Activated naive CD4-positive, alpha-beta T cell treated with anti-CD3 and anti-CD28 coated beads, Interleukin-2, amount 50 U/mL, for 16 hours (primary cell): ENCODE data around the gene GRIA2.

Source experiments
- DNase-seq: peaks from one replicate; pipeline ENCODE4 v3.0.0-alpha.2; 2020

Gene GRIA2

DNA sequence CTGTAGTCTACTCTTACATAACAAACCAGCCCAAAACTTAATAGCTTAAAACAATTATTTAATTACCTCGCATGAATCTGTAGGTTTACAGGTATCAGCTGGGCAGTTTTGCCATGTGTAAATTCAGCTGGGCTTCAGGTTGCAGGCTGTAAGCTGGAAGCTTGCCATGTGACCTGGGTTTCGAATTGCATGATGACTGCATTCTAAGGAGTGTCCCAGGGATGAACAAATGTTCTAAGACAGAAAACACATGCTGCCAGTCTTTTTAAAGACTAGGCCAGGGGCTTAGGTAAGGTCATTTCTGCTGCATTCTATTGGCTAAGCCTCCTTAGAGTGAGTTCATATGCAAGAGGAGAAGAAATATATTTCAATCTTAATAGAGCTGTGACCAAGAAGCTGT, 44.8 kb downstream of the GRIA2 start:
- DNase-seq, result no peak

DNA sequence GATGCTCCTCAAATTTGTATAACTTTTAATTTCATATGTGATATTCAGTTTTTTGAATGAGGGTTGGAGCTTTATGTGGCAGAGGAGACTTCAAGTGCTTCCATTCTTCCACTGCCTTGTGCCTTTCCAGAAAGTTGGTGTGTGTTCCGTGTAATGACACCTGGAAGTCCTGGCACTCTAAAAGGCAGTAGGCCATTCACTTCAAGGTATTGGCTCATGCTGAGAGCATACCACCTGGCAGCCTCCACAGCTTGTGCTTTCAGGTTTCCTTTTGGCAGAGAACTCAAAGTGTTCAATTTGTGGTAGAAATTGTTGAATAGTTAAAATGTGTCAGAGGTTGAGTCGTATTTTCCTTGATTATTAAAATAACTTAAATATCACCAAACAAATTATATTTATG, 49.6 kb downstream of the GRIA2 start:
- no peak for DNase-seq

DNA sequence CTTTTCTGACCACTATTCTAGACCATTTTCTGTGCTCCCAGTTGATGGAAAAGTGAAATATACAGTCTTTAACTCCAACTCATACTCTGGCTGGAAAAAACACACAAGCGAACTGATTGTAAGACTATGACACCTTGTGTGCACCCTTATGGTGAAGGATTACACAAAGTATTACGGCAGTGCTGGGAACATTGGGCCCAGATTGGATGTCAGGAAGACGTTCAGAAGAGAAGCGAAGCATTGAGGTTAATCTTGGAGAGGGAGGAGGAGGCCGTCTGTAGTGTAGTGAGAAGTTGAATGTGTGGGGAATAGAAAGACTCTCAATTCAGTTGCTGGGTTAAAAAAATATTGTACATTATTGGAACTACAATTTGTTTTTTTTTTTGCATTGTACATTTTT, 50.0 kb downstream of the GRIA2 start:
- no peak for DNase-seq

DNA sequence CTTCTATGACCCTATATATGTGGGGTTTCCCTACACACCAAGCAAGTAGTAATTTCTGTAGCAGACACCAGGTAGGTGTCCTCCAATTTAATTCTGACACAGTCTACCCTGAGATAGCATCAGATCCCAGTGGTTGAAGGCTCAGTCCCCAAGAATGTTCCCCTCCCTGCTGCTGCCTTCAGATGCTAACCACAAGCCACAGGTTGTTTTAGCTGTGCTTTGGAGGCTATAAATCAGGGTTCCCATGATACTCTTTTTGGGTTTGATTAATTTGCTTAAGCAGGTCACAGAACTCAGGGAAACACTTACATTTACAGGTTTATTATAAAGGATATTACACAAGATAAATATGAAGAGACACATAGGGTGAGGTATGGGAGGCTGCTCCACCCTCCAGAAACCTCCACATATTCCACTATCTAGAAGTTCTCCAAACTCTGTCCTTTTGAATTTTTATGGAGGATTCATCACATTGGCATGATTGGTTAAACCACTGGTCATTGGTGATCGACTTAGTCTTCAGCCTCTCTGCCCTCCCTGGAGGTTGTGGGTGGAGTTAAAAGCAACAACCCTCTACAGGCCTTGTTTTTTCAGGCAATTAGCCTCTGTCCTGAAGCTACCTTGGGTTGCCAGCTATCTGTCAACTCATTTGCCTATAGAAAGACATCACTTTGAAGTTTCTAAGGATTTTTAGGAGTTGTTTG, 50.8 kb downstream of the GRIA2 start:
- DNase-seq, result no peak

DNA sequence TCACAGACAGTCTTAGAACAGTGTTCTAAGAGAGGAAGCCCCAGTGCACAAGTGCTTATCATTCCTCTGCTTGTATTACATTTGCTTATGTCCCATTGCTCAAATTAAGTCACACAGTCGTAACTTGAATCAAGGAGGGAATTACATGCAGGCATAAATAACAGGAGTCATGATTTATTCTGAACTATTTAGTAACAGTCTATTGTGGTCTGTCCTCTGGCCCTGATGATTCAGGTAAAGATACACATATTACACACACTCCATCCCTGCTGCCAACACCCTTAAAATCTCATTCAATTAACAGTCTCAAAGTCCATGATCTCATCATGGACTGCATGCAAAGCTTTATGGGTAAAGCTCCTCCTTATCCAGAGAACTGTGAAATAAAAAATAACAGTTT, 60.1 kb downstream of the GRIA2 start:
- no peak for DNase-seq

DNA sequence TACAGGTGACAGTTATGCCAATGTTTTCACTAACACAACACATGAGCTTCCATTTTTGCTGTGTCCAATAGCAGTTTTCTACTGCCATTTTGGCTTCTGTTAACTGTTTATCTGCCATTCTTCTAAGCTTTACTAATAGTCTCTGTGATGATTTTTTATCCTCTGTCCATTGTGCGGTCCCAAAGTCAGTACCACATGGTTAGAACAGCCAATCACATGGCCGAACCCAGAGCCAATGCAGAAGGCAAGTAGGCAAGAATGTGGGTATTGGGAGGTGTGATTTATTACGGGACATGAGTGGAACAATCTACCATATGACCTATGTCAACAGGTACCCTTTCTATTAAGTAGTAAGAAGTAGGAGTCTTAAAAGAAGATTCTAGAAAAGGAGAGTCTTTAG, 61.5 kb downstream of the GRIA2 start:
- DNase-seq, result no peak

DNA sequence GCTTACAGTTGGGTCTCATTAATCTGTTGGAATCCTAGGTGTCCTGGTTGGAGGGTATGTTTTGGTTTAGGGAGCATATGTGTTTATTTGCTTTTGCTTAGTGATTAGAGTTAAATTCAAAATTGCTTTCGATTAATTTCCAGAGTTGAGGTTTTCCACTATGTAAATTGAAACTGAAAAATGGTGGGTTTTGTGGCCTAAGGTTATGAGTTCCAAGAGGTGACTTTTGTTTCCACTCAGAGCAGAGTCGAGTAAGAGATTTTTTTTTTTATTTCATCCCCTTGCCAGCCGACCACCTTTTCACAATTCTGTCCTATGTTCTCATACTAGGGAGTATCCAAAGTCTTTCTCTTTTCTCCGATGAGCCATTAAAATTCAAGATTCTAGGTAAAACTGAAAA, 66.9 kb downstream of the GRIA2 start:
- DNase-seq, result no peak

DNA sequence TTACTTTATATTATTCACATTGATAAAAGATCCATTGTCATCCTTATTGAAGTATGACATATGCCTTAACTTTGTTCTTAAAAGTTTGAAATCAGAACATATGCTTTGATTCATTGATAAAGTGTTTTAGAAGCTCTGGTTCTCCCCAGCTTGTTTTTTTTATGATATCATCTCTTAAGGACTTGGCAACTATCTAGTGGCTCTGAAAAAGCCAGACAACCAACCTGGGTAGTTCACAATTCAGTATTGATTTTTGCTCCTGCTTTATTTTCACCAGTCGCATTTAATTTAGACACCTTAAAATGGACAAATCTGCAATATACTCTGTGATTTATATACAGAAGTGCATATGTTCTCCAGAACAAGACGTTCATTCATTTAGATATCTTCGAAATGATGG, 70.1 kb downstream of the GRIA2 start:
- DNase-seq, result no peak

DNA sequence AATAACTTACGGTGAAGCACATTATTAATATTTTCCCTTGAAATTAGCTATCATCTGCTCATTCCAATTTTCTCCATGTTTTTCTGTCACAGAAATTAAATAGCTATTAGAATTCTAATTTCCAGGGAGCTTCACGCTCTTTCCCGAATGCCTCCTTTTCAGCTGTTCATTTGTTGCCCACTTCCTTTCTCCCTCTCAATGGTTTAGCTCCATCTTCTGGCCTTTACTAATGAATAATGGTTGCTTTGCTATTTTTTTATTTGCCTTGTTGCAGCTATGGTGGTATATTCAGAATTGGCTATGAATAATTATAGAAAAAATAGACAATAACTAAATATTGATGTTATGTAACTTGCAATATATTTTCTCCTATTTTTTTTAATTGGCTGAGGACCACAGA, 70.5 kb downstream of the GRIA2 start:
- no peak for DNase-seq

DNA sequence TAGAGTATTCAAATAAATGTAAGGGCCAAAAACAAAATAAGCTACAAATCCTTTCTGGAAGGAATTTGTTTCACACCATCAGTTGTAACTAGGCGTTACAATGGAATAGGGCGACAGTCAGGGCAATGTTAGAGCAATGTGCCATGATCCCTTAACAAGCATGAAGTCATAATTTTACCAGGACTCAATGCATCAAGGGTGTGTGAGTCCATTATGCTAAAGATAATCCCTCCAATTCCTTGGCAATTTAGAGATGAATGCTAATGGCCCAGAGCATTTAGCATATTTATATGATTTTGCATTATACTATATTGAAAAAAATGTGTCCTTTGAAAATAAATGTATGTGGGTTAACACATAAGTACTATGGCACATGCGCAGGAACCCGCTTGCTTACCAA, 73.1 kb downstream of the GRIA2 start:
- no peak for DNase-seq

DNA sequence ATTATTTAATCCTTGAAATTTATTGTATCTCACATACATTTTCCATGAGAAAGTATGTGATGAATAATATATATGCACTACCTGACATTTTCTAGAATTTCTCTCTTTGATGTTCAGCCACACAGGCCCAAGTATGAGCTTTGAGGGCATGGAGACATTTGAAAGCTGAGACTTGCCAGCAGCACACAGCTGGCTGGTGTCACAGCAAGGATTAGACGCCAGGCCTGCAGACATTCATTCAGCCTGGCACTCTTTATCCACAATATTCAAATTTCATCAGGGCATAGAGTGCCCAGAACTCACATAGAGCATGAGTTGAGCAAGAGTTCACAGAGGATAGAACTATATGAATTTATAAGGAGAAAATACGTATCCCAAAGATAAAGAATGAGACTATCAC, 74.0 kb downstream of the GRIA2 start:
- no peak for DNase-seq

DNA sequence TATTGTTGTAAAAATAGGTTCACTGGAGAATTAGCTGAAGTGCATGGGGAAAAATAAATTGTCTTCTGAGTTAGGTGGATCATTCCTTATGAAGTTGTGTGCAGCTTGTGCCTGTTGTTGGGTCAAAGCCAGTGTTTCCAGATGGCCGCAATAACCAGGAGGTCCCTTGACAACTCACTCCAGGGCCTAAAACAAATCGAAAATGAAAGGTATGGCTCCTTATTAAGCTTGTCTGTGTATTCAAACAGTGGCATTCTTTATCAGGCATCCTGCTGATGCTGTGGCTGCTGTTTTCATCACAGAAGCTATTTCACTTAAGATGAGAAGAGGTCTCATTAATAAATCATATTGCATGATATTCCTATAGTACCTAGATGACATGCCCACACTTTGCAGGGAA, 80.2 kb downstream of the GRIA2 start:
- DNase-seq, result no peak

DNA sequence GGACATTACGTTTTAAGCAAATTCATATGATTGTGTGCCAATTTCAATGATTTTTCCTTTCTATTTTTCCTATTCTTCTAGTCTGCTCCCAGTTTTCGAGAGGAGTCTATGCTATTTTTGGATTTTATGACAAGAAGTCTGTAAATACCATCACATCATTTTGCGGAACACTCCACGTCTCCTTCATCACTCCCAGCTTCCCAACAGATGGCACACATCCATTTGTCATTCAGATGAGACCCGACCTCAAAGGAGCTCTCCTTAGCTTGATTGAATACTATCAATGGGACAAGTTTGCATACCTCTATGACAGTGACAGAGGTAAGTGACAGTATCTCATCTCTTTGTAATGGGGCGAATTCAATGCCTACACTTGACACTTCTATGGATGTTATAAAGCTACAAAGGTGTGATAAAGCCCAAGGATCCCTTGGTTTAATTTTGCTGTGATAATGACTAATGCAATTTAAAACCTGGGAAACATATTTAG, 83.0 kb downstream of the GRIA2 start:
- no peak for DNase-seq

DNA sequence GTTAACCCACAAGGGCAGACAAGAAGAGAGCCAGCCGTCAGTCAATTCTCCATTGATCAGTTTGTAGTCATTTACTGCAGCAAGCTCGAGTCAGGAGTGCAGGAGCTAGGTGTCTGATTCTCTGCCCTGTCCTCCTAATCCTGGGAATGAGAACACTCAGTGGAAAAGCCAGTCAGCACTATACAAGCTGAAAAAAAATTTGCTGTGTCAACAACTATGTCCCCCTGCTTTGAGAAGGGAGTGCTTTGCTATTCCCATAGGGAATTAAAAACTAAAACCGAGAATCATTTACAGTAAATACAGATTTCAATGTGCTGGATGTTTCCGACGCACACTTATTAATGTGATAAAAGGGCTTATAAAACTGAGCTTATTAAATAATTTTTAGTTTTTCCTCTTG, 84.2 kb downstream of the GRIA2 start:
- no peak for DNase-seq

DNA sequence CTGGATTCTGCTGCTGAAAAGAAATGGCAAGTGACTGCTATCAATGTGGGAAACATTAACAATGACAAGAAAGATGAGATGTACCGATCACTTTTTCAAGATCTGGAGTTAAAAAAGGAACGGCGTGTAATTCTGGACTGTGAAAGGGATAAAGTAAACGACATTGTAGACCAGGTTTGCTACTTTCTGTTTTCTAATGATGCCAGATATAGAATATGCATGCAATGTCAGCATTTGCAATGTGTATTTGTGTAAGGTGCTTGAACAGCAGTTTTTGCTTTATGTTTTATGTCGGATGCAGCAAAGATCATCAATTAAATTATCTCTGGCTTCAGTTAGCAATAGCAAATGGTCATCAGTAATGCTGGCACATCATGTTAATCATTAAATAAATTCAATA, 92.2 kb downstream of the GRIA2 start:
- no peak for DNase-seq

DNA sequence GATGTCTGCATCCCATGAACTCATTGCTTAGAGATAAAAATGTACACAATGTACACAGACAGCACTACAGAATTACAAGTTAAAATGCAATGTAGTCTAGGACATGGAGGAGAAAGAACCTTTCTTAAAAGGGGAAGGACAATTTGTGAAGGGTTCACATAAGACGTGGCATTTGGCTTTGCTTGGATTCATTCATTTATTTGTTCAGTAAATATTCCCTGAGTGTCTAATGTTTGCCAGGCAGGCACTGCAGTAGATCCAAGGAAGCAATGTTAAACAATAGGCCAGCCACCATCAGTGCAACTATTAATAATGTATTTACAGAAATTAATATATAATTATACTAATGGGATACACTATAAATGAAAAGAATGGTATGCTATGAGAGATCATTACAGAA, 94.4 kb downstream of the GRIA2 start:
- DNase-seq, result no peak

DNA sequence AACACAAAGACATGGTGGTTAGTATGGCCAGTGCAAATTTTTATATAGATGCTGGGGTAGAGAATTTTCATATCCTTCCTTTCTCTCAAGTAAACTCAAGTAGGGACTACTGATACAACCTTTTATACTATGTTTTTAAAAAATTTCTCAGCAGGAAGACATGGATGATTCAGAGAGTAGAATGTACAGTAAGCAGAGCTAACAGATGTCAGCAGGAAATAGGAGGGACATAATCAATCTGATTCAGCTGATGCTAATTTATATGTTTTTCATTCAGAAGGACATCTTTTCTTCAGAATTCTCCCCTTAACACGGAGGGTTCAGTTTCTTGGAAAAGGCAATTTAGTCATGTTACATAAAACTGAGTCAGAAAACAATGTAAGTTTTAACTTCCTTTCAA, 95.4 kb downstream of the GRIA2 start:
- no peak for DNase-seq

DNA sequence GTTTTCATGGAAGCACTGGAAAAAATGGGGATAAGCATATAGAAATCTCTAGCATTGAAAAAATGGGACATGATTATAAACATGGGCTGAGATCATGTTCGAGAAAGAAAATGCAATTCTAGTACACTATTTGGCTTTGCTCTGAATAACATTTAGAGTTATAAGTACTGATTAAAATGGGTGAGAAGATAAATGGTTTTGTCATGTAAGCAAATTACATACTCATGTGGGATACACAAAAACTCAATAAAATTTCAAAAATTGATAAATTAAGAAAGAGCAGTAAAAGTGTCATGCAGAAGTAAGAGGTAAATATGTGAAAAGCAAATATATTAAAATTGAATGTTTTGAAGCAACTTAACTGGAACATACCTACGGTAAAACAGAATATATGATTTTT, 99.6 kb downstream of the GRIA2 start:
- no peak for DNase-seq

DNA sequence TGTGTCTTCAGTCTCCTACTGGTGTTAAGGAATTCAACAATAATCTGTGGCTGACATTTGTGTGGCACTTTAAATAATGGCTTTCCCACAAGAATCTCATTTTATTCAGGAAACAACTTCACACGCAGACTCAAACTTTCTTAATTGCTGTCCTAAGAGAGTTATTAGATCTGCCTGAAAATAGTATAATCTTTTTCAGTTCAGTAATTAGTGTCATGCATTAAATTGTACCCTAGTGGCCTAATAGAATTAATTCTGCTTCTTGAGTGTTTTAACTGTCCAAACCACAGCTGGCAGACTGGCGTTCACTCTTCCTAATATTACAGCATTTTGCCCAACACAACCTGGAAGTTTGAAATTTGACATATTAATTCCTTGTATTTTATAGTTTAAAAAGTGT, 107.1 kb downstream of the GRIA2 start:
- DNase-seq, result no peak

DNA sequence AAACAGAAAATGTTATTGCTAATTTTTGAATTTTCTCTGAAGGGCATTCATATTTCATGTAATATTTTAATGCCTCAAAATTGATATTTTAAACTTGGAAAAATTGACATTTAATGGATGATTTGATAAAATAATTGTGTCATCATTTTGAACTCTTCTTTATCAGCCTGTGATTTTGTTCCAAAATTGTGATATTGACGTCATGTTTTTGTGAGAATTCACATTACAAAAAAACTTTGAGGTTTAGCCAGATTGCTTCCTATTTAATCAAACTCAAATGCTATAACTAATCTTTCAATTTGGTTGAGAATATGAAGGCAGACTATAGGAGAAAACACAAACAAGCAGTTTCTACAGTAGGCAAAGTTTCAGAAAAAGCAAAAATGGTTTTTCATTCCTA, 137.4 kb downstream of the GRIA2 start:
- DNase-seq, result no peak

DNA sequence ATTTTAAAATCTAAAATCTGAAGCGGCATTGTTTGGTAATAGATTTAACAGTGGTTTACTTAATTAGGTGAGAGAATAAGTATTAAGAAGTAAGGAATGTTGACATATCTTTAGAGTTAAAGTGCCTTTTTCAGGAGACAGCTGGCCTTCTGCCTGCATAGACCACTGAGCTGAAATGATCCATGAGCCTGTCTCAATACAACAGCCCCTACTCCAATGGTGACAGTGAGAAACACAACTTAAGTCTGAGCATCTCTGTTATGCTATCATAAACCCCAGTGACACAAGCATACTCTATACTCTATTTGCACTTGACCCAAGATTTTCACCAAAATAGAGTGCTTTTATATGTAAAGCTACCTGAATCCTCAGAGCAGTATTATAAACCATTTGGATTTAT, 137.9 kb downstream of the GRIA2 start:
- DNase-seq, result no peak

DNA sequence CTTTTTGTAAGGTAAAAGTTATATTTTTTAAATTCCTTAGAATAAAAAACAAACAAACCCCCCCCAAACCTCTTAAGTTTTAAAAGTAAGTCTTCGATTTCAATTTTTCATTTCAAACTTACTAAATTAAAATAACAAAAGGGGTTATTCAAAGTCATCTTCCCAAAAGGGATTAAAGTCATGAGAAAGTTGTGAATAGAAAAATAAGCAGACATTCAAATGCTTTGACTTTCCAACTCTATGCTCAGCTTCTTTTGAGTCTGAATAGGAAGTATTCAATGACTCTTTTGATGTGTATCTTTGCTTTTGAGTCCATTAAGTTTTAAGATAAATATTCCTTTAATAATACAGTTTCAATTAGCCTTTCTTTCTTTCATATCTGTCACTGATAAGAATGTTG, 138.3 kb downstream of the GRIA2 start:
- DNase-seq, result no peak

DNA sequence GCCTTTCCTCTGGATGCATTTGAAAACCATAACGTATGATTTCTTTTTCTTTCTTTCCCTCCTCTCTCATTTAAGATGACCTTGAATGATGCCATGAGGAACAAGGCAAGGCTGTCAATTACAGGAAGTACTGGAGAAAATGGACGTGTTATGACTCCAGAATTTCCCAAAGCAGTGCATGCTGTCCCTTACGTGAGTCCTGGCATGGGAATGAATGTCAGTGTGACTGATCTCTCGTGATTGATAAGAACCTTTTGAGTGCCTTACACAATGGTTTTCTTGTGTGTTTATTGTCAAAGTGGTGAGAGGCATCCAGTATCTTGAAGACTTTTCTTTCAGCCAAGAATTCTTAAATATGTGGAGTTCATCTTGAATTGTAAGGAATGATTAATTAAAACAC, 142.8 kb downstream of the GRIA2 start:
- no peak for DNase-seq

DNA sequence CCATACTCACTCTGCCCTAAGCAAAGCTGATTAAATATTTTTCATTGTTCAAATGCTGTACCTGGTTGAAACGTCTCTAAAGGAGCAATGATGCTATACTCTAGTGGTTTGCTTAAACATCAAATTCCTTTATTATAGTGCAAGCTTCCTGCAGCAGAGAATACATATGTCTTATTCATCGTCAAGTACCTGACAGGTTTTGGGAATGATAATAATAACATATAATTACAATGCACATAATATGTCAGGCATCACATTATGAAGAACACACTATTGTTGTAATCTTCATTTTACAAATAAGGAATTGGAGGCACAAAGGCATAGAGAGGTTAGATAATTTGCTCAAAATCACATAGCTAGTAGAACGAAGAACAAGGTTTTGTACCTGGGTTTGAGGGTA, 151.6 kb downstream of the GRIA2 start:
- no peak for DNase-seq

DNA sequence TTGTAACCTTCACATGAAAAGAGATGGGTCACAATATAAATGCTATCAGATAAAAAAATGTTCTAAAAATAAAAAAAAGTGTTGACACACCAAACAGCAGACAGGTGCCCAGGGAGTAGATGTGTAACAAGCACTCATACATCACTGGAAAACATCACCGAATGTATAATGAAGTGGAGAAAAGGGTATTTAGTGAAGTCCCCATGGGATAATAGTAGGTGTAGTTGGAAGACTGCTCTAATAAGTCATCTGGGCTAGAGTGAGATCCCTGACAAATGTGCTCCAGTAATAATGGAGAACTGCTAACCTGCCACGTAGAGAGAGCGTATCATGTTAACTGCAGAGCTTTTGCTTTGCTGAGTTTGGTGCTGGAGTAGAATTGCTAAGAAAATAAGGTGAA, 152.0 kb downstream of the GRIA2 start:
- DNase-seq, result no peak

DNA sequence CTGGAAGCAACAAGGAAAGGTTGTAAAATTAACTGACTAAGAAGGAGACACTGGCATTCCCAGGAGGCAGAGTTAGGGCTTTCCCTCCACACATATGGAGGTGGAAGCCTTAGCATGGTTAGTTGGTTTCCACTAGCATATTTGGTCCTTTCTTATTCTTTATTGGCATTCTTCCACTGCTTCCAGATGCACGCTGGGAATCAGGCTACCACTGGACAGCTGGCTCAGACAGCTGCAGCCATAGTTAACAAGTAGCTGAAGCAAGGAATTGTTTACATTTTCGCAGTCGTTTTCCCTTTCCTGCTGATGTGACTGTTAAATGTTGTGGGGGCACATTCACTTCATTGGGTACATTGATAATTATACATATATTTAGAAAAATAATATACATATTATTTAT, 169.2 kb downstream of the GRIA2 start:
- DNase-seq, result no peak
